T1000 (cell line): ENCODE measurements around the gene TKTL2.
"Not testable (repeated sequence)": the region's sequence is repeated elsewhere in the genome, so short reads cannot be mapped to it uniquely, and the experiment has no call there.

Source experiments
- DNase-seq: peaks from one replicate; lab custom pipeline; 2025; ENCODE audit warnings: mixed read lengths; lab: John Stamatoyannopoulos, UW

The TKTL2 gene

GRCh38 chr4:163447023-163447422 lies 26.5 kb downstream of the TKTL2 start:
- not testable (repeated sequence) for DNase-seq

DNA sequence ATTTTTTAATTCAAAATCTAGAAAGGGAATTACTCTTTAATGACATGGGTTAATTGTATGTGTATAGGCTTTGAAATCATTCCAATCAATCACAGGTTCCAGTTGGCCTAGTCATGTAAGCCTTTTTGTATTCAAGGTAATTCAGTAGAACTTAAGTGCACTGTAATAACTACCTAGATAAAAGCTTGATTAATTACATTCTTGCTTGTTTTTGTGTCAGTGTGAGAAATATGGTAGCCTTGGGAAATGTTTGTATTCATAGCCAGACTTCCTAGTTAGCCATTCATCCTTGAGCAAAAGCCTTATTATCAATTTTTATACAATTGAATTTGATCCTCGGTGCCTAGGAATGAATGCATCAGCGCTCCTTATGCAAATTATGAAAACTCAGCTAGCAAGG lies 33.5 kb downstream of the TKTL2 start:
- no peak for DNase-seq
